ENCODE data around the gene SYNJ2. TPM values are rescaled to one million over a fixed set of nuclear protein-coding genes. Genes with fewer than 3 reads are reported as not detected.

The SYNJ2 gene
- total and polyA plus RNA-seq, 4 donors = 3.4 to 8.8 (median 4.8) TPM

DNA sequence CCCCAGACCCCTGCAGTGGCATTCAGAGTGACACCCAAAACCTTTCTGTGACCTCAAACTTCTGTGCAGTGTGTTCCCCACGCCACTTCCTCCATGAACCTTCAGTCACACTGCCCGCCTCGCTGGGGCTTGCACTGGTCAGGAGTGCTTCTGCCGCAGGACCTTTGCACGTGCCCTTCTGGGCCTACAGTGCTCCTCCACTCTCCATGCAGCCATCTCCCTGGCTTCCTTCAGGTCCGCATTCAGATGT, 27.1 kb downstream of the SYNJ2 start:
- H3K27me3 ChIP-seq (ENCODE audit: control insufficient read depth in 3 of 3, insufficient read depth in 3 of 3, low read length in 2 of 3) = no peaks in the 10 kb centered on the region
- no peaks in the 10 kb centered on the region for H3K9me3 ChIP-seq (ENCODE audit: control insufficient read depth in 4 of 4, insufficient read depth in 3 of 4, low read length in 3 of 4)
- DNase-seq = no peak
- H3K27ac ChIP-seq (ENCODE audit: low read depth in 1 of 2, low read length in 1 of 2) = peak overlapping the region in 1 of 2 donors; percentile 75
- H3K4me3 ChIP-seq = no peak overlapping the region
- H3K9ac ChIP-seq (ENCODE audit: insufficient read depth in 1 of 2, low read length in 2 of 2) = no peak overlapping the region
- H3K36me3 ChIP-seq (ENCODE audit: control insufficient read depth in 4 of 4, insufficient read depth in 4 of 4, low read length in 4 of 4) = no peaks in the 10 kb centered on the region
- H3K4me1 ChIP-seq (ENCODE audit: control insufficient read depth in 5 of 5, insufficient read depth in 5 of 5, low read length in 5 of 5) = peaks cover 17 to 42% (median 25%) of the 10 kb centered on the region in 5 donors
- no peak for ATAC-seq (ENCODE audit: insufficient read depth, low FRiP score)
- WGBS, 2 donors = 53 to 63% methylated on average over 6 of the region's 6 CpGs
- TF ChIP-seq, protein P1, sequence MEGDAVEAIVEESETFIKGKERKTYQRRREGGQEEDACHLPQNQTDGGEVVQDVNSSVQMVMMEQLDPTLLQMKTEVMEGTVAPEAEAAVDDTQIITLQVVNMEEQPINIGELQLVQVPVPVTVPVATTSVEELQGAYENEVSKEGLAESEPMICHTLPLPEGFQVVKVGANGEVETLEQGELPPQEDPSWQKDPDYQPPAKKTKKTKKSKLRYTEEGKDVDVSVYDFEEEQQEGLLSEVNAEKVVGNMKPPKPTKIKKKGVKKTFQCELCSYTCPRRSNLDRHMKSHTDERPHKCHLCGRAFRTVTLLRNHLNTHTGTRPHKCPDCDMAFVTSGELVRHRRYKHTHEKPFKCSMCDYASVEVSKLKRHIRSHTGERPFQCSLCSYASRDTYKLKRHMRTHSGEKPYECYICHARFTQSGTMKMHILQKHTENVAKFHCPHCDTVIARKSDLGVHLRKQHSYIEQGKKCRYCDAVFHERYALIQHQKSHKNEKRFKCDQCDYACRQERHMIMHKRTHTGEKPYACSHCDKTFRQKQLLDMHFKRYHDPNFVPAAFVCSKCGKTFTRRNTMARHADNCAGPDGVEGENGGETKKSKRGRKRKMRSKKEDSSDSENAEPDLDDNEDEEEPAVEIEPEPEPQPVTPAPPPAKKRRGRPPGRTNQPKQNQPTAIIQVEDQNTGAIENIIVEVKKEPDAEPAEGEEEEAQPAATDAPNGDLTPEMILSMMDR (IDR thresholded peaks at IDR 0.05; ENCODE audit: control extremely low read depth, extremely low read depth) = no peak

DNA sequence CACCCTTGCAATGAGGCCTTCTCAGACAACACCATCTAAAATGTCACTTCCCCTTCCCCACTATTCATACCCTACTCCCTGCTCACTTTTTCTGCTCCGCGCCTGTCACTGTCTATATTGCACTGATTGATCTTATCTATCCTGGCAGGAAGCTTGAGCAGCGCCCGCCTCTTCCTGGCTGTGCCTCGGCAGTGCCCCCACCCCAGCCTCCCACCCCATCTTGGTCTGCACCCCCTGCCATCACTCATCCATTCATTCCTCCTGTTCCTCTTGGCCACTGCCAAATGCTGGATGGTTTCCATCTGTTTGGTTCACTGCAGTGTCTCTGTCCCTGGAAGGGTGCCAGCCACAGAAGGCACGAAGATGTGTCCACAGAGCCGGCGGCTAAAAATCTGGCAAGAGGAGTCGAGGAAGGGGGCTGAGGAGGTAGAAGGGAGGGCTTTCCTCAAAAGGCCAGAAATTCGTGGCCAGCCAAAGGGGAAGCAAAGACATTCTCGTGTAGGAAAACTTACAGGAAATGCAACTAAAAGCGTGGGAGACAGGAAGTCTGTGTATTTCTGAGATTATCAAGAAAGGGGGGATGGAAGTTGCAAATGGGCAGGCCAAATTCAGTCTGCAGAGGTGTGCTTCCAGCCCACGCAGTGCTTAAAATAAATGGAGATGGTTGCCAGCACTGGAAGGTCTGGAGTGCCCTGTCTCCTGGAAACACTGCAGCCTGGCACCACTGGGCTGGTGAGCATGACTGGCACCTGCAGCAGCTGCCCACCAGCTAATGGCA, 27.6 kb downstream of the SYNJ2 start:
- ATAC-seq (ENCODE audit: insufficient read depth, low FRiP score) = no peak
- H3K9me3 ChIP-seq (ENCODE audit: control insufficient read depth in 4 of 4, insufficient read depth in 3 of 4, low read length in 3 of 4) = no peaks in the 10 kb centered on the region
- H3K27ac ChIP-seq (ENCODE audit: low read depth in 1 of 2, low read length in 1 of 2) = peak overlapping the region in 1 of 2 donors; percentile 75
- no peak overlapping the region for H3K9ac ChIP-seq (ENCODE audit: insufficient read depth in 1 of 2, low read length in 2 of 2)
- 13 to 30% methylated on average over 13 of the region's 13 CpGs for WGBS, 2 donors
- H3K36me3 ChIP-seq (ENCODE audit: control insufficient read depth in 4 of 4, insufficient read depth in 4 of 4, low read length in 4 of 4) = no peaks in the 10 kb centered on the region
- H3K27me3 ChIP-seq (ENCODE audit: control insufficient read depth in 3 of 3, insufficient read depth in 3 of 3, low read length in 2 of 3) = no peaks in the 10 kb centered on the region
- no peak overlapping the region for H3K4me3 ChIP-seq
- H3K4me1 ChIP-seq (ENCODE audit: control insufficient read depth in 5 of 5, insufficient read depth in 5 of 5, low read length in 5 of 5) = peaks cover 14 to 37% (median 20%) of the 10 kb centered on the region in 5 donors
- TF ChIP-seq, protein P1 (IDR thresholded peaks at IDR 0.05; ENCODE audit: control extremely low read depth, extremely low read depth) = no peak
- DNase-seq = peak; percentile 94 to 96 (median 96)

- no peak overlapping the region for H3K4me3 ChIP-seq
- no peak overlapping the region for H3K9ac ChIP-seq (ENCODE audit: insufficient read depth in 1 of 2, low read length in 2 of 2)
- 96 to 97% methylated on average over 6 of the region's 6 CpGs for WGBS, 2 donors
- H3K9me3 ChIP-seq (ENCODE audit: control insufficient read depth in 4 of 4, insufficient read depth in 3 of 4, low read length in 3 of 4) = no peaks in the 10 kb centered on the region
- H3K27me3 ChIP-seq (ENCODE audit: control insufficient read depth in 3 of 3, insufficient read depth in 3 of 3, low read length in 2 of 3) = no peaks in the 10 kb centered on the region
- H3K36me3 ChIP-seq (ENCODE audit: control insufficient read depth in 4 of 4, insufficient read depth in 4 of 4, low read length in 4 of 4) = no peaks in the 10 kb centered on the region
- TF ChIP-seq, protein P1 (IDR thresholded peaks at IDR 0.05; ENCODE audit: control extremely low read depth, extremely low read depth) = no peak
- H3K27ac ChIP-seq (ENCODE audit: low read depth in 1 of 2, low read length in 1 of 2) = peak overlapping the region; percentile 24 to 75
- DNase-seq = no peak
- ATAC-seq (ENCODE audit: insufficient read depth, low FRiP score) = no peak
- H3K4me1 ChIP-seq (ENCODE audit: control insufficient read depth in 5 of 5, insufficient read depth in 5 of 5, low read length in 5 of 5) = peaks cover 14 to 33% (median 20%) of the 10 kb centered on the region in 5 donors
These were observed 28.4 kb downstream of the SYNJ2 start for GRCh38 chr6:158009935-158010585.

Measured in lung (tissue), 12 donors.